GM23338 (cell line): ENCODE data around the gene ZNF497. TPM values are rescaled to one million over a fixed set of nuclear protein-coding genes. Genes with fewer than 3 reads are reported as not detected.
"Not testable (repeated sequence)": the region's sequence is repeated elsewhere in the genome, so short reads cannot be mapped to it uniquely, and the experiment has no call there.

Experiments used
- ATAC-seq: fragments of 200-7000 bp; cut with Tn5 transposase; 3 replicates; pipeline ENCODE4 v1.9.1; 2020
- DNase-seq: peaks from one replicate; pipeline ENCODE4 v3.0.0-alpha.2; 2015; ENCODE audit warnings: low spot score
- H2AFZ ChIP-seq: fragments of 200-600 bp; sonication (generic); 2 replicates; pipeline ENCODE4 v1.8.0; 2016; ENCODE audit warnings: antibody characterized with exemption, mild to moderate bottlenecking, moderate library complexity
- H3F3A ChIP-seq: fragments of 200-600 bp; sonication (generic); replicated peaks from 2 replicates; pipeline ENCODE4 v1.8.0; 2017; ENCODE audit warnings: antibody characterized with exemption, mixed run types, low read depth
- H3K27ac ChIP-seq: fragments of 200-600 bp; sonication (generic); 2 replicates; pipeline ENCODE4 v1.6.1; 2016; ENCODE audit warnings: low read depth
- H3K27me3 ChIP-seq: fragments of 200-600 bp; sonication (generic); 2 replicates; pipeline ENCODE4 v1.8.0; 2016; ENCODE audit warnings: mild to moderate bottlenecking, mixed run types, moderate library complexity; ENCODE audit not compliant: insufficient read depth
- H3K36me3 ChIP-seq: fragments of 200-600 bp; sonication (generic); 2 replicates; pipeline ENCODE4 v1.8.0; 2016; ENCODE audit warnings: mild to moderate bottlenecking; ENCODE audit not compliant: insufficient read depth
- H3K4me1 ChIP-seq: fragments of 200-600 bp; sonication (generic); 2 replicates; pipeline ENCODE4 v1.8.0; 2016; ENCODE audit warnings: mild to moderate bottlenecking, moderate library complexity; ENCODE audit not compliant: insufficient read depth
- H3K4me2 ChIP-seq: fragments of 200-600 bp; sonication (generic); 2 replicates; pipeline ENCODE4 v1.7.1; 2017; ENCODE audit warnings: mixed run types
- H3K4me3 ChIP-seq: fragments of 200-600 bp; sonication (generic); 2 replicates; pipeline ENCODE4 v1.6.1; 2016; ENCODE audit warnings: mixed run types
- H3K79me2 ChIP-seq: fragments of 200-600 bp; sonication (generic); replicated peaks from 2 replicates; pipeline ENCODE4 v1.8.0; 2017; ENCODE audit warnings: mild to moderate bottlenecking; ENCODE audit not compliant: insufficient read depth
- H3K9me2 ChIP-seq: fragments of 200-600 bp; sonication (generic); 2 replicates; pipeline ENCODE4 v1.8.0; 2017; ENCODE audit not compliant: insufficient read depth
- H4K20me1 ChIP-seq: fragments of 200-600 bp; sonication (generic); replicated peaks from 2 replicates; pipeline ENCODE4 v1.8.0; 2017; ENCODE audit warnings: mild to moderate bottlenecking; ENCODE audit not compliant: insufficient read depth
- H3K27ac Mint-ChIP-seq: 2 replicates; pipeline ENCODE4 v1.8.0; 2020; ENCODE audit warnings: inconsistent platforms, mild to moderate bottlenecking, moderate library complexity, mixed read lengths
- H3K27me3 Mint-ChIP-seq: 3 replicates; pipeline ENCODE4 v1.8.0; 2022; ENCODE audit warnings: low read depth, mild to moderate bottlenecking, moderate library complexity, mixed read lengths, inconsistent platforms; ENCODE audit not compliant: insufficient read depth, poor library complexity
- H3K36me3 Mint-ChIP-seq: 3 replicates; pipeline ENCODE4 v1.8.0; 2021; ENCODE audit warnings: low read depth, mild to moderate bottlenecking, inconsistent platforms, moderate library complexity, mixed read lengths
- H3K4me1 Mint-ChIP-seq: 3 replicates; pipeline ENCODE4 v1.8.0; 2020; ENCODE audit warnings: mild to moderate bottlenecking, inconsistent platforms, mixed read lengths
- H3K4me3 Mint-ChIP-seq: 3 replicates; pipeline ENCODE4 v1.8.0; 2021; ENCODE audit warnings: moderate library complexity, mild to moderate bottlenecking, inconsistent platforms, mixed read lengths
- H3K9me3 Mint-ChIP-seq: 3 replicates; pipeline ENCODE4 v1.8.0; 2020; ENCODE audit warnings: moderate library complexity, mild to moderate bottlenecking, inconsistent platforms, mixed read lengths
- CREB1 ChIP-seq: fragments of 250-450 bp; sonication (Bioruptor Pico); IDR thresholded peaks from 2 replicates; pipeline ENCODE4 v1.5.0; 2020; ENCODE audit warnings: low read depth, mild to moderate bottlenecking, moderate library complexity
- CTCF ChIP-seq, 2 experiments: fragments of 200-600 bp in 1 of 2; sonication (generic) in 1 of 2; conservative IDR thresholded peaks; 2 replicates each; pipeline versions ENCODE4 v1.5.1 to v1.6.1; 2016 to 2017; ENCODE audit warnings: antibody characterized with exemption in 2 of 2, low read depth in 2 of 2, mild to moderate bottlenecking in 2 of 2, moderate library complexity in 1 of 2
- ETS1 ChIP-seq: IDR thresholded peaks from 2 replicates; pipeline ENCODE4 v1.6.1; 2016; ENCODE audit warnings: antibody characterized with exemption
- EZH2 ChIP-seq: fragments of 200-600 bp; sonication (generic); IDR thresholded peaks from one replicate; pipeline ENCODE4 v1.8.0; 2017; ENCODE audit warnings: antibody characterized with exemption, mild to moderate bottlenecking, low read depth; ENCODE audit not compliant: unreplicated experiment
- EZH2phosphoT487 ChIP-seq: fragments of 200-600 bp; sonication (generic); IDR thresholded peaks from one replicate; pipeline ENCODE4 v1.8.1; 2018; ENCODE audit warnings: antibody characterized with exemption; ENCODE audit not compliant: unreplicated experiment
- JUNB ChIP-seq: IDR thresholded peaks from one replicate; pipeline ENCODE4 v1.6.1; 2016; ENCODE audit warnings: antibody characterized with exemption; ENCODE audit not compliant: unreplicated experiment
- POLR2AphosphoS5 ChIP-seq: IDR thresholded peaks from 2 replicates; pipeline ENCODE4 v1.6.1; 2016; ENCODE audit warnings: antibody characterized with exemption, low read depth
- REST ChIP-seq: IDR thresholded peaks from one replicate; pipeline ENCODE4 v1.6.1; 2018; ENCODE audit warnings: antibody characterized with exemption; ENCODE audit not compliant: unreplicated experiment
- STAT1 ChIP-seq: IDR thresholded peaks from one replicate; pipeline ENCODE4 v1.6.1; 2016; ENCODE audit warnings: antibody characterized with exemption; ENCODE audit not compliant: unreplicated experiment
- ZNF114 ChIP-seq: fragments of 250-450 bp; sonication (Bioruptor Pico); IDR thresholded peaks from 2 replicates; pipeline ENCODE4 v1.5.0; 2020; ENCODE audit warnings: mild to moderate bottlenecking, moderate library complexity
- ZNF331 ChIP-seq: fragments of 250-450 bp; sonication (Bioruptor Pico); IDR thresholded peaks from 2 replicates; pipeline ENCODE4 v1.5.0; 2020; ENCODE audit warnings: low read depth, mild to moderate bottlenecking, moderate library complexity
- polyA plus RNA-seq: library from polyadenylated mRNA; unstranded; fragments of >200 nt; fragmentation: Nextera tagmentation; extraction: Ambion mirVana; gene quantifications from 2 replicates; pipeline ENCODE4 v1.2.1, GENCODE V29; 2016
- total RNA-seq: library from RNA; depleted of rRNA; stranded (reverse); fragments of >200 nt; shearing (Covaris generic); gene quantifications from 2 replicates; pipeline ENCODE4 v1.2.3, GENCODE V29; 2014

The ZNF497 gene
- total and polyA plus RNA-seq, 2 experiments from 2014 or later, result 0.44 to 2.0 TPM

GRCh38 chr19:58310685-58311084 lies 51.9 kb downstream of the ZNF497 start:
- not testable (repeated sequence) for H3K27me3 Mint-ChIP-seq, H3K27ac ChIP-seq, H3K9me3 Mint-ChIP-seq, H3K4me2 ChIP-seq, H2AFZ ChIP-seq, H3K4me3 Mint-ChIP-seq, H3F3A ChIP-seq, H3K9me2 ChIP-seq, H4K20me1 ChIP-seq, H3K4me3 ChIP-seq, H3K27ac Mint-ChIP-seq, H3K27me3 ChIP-seq, H3K4me1 ChIP-seq, H3K4me1 Mint-ChIP-seq
- DNase-seq (peak; percentile 71), ATAC-seq (peak; percentile 82)
- H3K36me3 Mint-ChIP-seq, result peaks cover 76% of the 10 kb centered on the region
- TF ChIP-seq CTCF (conservative IDR thresholded peaks at IDR 0.05; ENCODE audit: low read depth in 2 of 2) (peak; percentile 59 to 65), CREB1 (CRISPR knock-in tag) (peak; percentile 77)
- H3K79me2 ChIP-seq, result peaks cover 12% of the 10 kb centered on the region
- peaks cover 10% of the 10 kb centered on the region for H3K36me3 ChIP-seq

DNA sequence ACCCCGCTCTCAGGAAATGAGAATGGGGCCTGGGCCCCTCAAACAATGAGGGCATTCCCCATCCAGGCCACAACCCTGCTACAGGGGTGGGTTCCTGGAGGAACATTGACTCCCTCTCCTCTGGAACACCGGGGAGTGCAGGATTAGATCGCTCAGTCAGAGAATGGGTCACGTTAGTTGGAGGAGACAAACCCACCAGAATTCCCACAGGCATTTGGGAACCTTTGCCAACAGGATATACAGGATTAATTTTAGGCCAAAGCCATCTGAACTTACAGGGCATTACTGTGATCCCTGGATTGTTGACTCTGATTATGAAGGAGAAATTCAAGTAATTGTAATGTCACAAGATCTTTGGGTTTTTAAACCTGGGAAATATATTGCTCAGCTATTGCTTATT lies 54.8 kb downstream of the ZNF497 start:
- Histone ChIP-seq H3K9me2 (no peaks in the 10 kb centered on the region), H3K36me3 (peaks cover 3% of the 10 kb centered on the region), H3K4me2 (no peak overlapping the region), H4K20me1 (peaks cover 14% of the 10 kb centered on the region), H3K4me3 (no peak overlapping the region), H2AFZ (no peak overlapping the region), H3K27me3 (no peaks in the 10 kb centered on the region), H3K79me2 (peaks cover 14% of the 10 kb centered on the region), H3F3A (0 out of 2 replicates have a peak, but pooled peaks cover 8% of the 10 kb centered on the region), H3K27ac (no peak overlapping the region), H3K4me1 (peaks cover 6% of the 10 kb centered on the region; the same call in 1 of the 2 replicates)
- H3K4me3 Mint-ChIP-seq, result no peak overlapping the region
- DNase-seq (no peak), ATAC-seq (no peak)
- peaks cover 7% of the 10 kb centered on the region for H3K27me3 Mint-ChIP-seq
- no peaks in the 10 kb centered on the region for H3K9me3 Mint-ChIP-seq
- no peak overlapping the region for H3K27ac Mint-ChIP-seq
- peaks cover 13% of the 10 kb centered on the region for H3K4me1 Mint-ChIP-seq
- H3K36me3 Mint-ChIP-seq, result peaks cover 52% of the 10 kb centered on the region
- no peak for TF ChIP-seq EZH2phosphoT487
- no peak for TF ChIP-seq CTCF (conservative IDR thresholded peaks at IDR 0.05; ENCODE audit: low read depth in 2 of 2)
- TF ChIP-seq ZNF114 (CRISPR knock-in tag), result no peak
- TF ChIP-seq ETS1, result no peak
- TF ChIP-seq EZH2, result no peak
- no peak for TF ChIP-seq ZNF331
- no peak for TF ChIP-seq POLR2AphosphoS5
- no peak for TF ChIP-seq REST
- no peak for TF ChIP-seq STAT1
- TF ChIP-seq JUNB, result no peak
